ENCODE results near the gene TAOK1. TPM values are rescaled to one million over a fixed set of nuclear protein-coding genes. Genes with fewer than 3 reads are reported as not detected.

The TAOK1 gene
- total RNA-seq, 2 donors from 2014 or later, result 47.2 to 59.1 TPM

Other genes starting within 250 kb of the TAOK1 start
- 100 to 1,000 TPM; 179 to 190 TPM for gene MYO18A, start 210.0 kb upstream of the TAOK1 start, total RNA-seq
- gene CRYBA1, start 143.5 kb upstream of the TAOK1 start, total RNA-seq, result not detected
- gene NUFIP2, start 96.2 kb upstream of the TAOK1 start, total RNA-seq, result 10 to 100 TPM; 31.8 to 48.3 TPM
- gene ABHD15, start 176.7 kb downstream of the TAOK1 start, total RNA-seq, result 10 to 100 TPM in 1 of 2 donors, 1 to 10 TPM in 1; 8.3 to 11.6 TPM
- 10 to 100 TPM; 42.0 to 48.8 TPM for gene TP53I13, start 178.3 kb downstream of the TAOK1 start, total RNA-seq
- gene GIT1, start 199.3 kb downstream of the TAOK1 start, total RNA-seq, result 10 to 100 TPM; 30.8 to 44.0 TPM
- gene ANKRD13B, start 202.8 kb downstream of the TAOK1 start, total RNA-seq, result 10 to 100 TPM in 1 of 2 donors, 1 to 10 TPM in 1; 8.1 to 10.5 TPM
- 10 to 100 TPM; 67.0 to 82.1 TPM for gene CORO6, start 232.5 kb downstream of the TAOK1 start, total RNA-seq

All from left cardiac atrium (tissue), 2 donors.